Measurements from ENCODE around the gene MYL6. TPM values are rescaled to one million over a fixed set of nuclear protein-coding genes. Genes with fewer than 3 reads are reported as not detected.

Gene MYL6
- total and polyA plus RNA-seq, 9 of the 15 experiments (the other 6 are each of a cell fraction or from before 2014, with no cell fraction given): 557 to 1,664 (median 958) TPM

DNA sequence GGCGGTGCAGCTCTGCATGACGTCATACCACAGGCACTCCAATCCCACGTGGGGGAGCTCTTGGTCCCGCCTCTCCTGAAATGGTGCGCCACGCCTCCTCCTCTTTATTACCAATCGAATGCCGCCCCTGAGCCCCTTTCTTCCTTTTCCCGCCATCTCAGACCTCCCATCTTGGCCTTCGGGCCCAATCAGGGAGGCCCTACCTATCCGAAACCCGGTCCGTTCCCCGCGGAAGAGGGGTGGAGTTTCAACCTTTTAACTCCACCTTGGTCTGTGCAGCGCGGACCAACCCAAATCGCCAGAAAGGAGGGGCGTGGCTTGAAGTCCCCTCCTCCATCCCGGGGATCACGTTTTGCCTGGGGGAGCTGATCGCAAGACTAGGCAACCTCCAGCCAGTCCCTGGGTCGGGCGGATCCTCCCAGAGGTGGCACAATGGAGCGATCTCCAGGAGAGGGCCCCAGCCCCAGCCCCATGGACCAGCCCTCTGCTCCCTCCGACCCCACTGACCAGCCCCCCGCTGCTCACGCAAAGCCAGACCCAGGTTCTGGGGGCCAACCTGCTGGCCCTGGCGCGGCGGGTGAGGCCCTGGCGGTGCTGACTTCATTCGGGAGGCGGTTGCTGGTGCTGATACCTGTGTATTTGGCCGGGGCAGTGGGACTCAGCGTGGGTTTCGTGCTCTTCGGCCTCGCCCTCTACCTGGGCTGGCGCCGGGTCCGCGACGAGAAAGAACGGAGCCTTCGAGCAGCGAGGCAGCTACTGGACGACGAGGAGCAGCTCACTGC, 30.1 kb upstream of the MYL6 start, which contains the start of gene ESYT1 (continued):
- TF ChIP-seq BRCA1 (IDR thresholded peaks at IDR 0.05) (no peak), BRCA1 (CRISPR knock-in tag; IDR thresholded peaks at IDR 0.05) (no peak), ZNF764 (CRISPR knock-in tag; IDR thresholded peaks at IDR 0.05; ENCODE audit: low read depth) (no peak), LARP7 (IDR thresholded peaks at IDR 0.05) (no peak), MTA2 (IDR thresholded peaks at IDR 0.05; ENCODE audit: low read depth) (no peak), BACH1 (tag; IDR thresholded peaks at IDR 0.05) (no peak), STAG1 (CRISPR knock-in tag; IDR thresholded peaks at IDR 0.05; ENCODE audit: borderline replicate concordance) (no peak), KHSRP (IDR thresholded peaks at IDR 0.05) (0 out of 2 replicates have a peak, but pooled peaks have one; percentile 38), ARID1B (IDR thresholded peaks at IDR 0.05) (no peak), PCBP1 (IDR thresholded peaks at IDR 0.05; ENCODE audit: low read depth, low read length, poor library complexity, severe bottlenecking) (peak; percentile 27), BDP1 (IDR thresholded peaks at IDR 0.05; ENCODE audit: insufficient read depth, insufficient read length) (no peak), SMARCB1 (IDR thresholded peaks at IDR 0.05; ENCODE audit: insufficient read length, low read depth) (peak; percentile 38), MYBL2 (IDR thresholded peaks at IDR 0.05; ENCODE audit: low read depth) (no peak), MYBL2 (CRISPR knock-in tag; IDR thresholded peaks at IDR 0.05; ENCODE audit: borderline replicate concordance) (no peak), TOE1 (IDR thresholded peaks at IDR 0.05; ENCODE audit: borderline replicate concordance) (0 out of 2 replicates have a peak, but pooled peaks have one; percentile 48), TOE1 (CRISPR knock-in tag; IDR thresholded peaks at IDR 0.05; ENCODE audit: borderline replicate concordance, low read depth) (no peak), ETV6 (IDR thresholded peaks at IDR 0.05; ENCODE audit: borderline replicate concordance in 1 of 2, low read depth in 2 of 2, low read length in 1 of 2) (no peak), ETV6 (CRISPR knock-in tag; IDR thresholded peaks at IDR 0.05; ENCODE audit: borderline replicate concordance) (0 out of 2 replicates have a peak, but pooled peaks have one; percentile 68), SOX6 (IDR thresholded peaks at IDR 0.05) (peak; percentile 17; the same call in 1 of the 2 replicates), PCBP2 (IDR thresholded peaks at IDR 0.05; ENCODE audit: low read depth, low read length, poor library complexity, severe bottlenecking) (no peak)
- TF ChIP-seq, protein P1, sequence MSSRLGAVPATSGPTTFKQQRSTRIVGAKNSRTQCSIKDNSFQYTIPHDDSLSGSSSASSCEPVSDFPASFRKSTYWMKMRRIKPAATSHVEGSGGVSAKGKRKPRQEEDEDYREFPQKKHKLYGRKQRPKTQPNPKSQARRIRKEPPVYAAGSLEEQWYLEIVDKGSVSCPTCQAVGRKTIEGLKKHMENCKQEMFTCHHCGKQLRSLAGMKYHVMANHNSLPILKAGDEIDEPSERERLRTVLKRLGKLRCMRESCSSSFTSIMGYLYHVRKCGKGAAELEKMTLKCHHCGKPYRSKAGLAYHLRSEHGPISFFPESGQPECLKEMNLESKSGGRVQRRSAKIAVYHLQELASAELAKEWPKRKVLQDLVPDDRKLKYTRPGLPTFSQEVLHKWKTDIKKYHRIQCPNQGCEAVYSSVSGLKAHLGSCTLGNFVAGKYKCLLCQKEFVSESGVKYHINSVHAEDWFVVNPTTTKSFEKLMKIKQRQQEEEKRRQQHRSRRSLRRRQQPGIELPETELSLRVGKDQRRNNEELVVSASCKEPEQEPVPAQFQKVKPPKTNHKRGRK (tag; IDR thresholded peaks at IDR 0.05): no peak
- TF ChIP-seq, protein P2, sequence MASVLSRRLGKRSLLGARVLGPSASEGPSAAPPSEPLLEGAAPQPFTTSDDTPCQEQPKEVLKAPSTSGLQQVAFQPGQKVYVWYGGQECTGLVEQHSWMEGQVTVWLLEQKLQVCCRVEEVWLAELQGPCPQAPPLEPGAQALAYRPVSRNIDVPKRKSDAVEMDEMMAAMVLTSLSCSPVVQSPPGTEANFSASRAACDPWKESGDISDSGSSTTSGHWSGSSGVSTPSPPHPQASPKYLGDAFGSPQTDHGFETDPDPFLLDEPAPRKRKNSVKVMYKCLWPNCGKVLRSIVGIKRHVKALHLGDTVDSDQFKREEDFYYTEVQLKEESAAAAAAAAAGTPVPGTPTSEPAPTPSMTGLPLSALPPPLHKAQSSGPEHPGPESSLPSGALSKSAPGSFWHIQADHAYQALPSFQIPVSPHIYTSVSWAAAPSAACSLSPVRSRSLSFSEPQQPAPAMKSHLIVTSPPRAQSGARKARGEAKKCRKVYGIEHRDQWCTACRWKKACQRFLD (CRISPR knock-in tag; IDR thresholded peaks at IDR 0.05): peak; percentile 32; the same call in 1 of the 2 replicates
- TF ChIP-seq, protein P3, sequence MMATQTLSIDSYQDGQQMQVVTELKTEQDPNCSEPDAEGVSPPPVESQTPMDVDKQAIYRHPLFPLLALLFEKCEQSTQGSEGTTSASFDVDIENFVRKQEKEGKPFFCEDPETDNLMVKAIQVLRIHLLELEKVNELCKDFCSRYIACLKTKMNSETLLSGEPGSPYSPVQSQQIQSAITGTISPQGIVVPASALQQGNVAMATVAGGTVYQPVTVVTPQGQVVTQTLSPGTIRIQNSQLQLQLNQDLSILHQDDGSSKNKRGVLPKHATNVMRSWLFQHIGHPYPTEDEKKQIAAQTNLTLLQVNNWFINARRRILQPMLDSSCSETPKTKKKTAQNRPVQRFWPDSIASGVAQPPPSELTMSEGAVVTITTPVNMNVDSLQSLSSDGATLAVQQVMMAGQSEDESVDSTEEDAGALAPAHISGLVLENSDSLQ (IDR thresholded peaks at IDR 0.05): no peak
- TF ChIP-seq, protein P4, sequence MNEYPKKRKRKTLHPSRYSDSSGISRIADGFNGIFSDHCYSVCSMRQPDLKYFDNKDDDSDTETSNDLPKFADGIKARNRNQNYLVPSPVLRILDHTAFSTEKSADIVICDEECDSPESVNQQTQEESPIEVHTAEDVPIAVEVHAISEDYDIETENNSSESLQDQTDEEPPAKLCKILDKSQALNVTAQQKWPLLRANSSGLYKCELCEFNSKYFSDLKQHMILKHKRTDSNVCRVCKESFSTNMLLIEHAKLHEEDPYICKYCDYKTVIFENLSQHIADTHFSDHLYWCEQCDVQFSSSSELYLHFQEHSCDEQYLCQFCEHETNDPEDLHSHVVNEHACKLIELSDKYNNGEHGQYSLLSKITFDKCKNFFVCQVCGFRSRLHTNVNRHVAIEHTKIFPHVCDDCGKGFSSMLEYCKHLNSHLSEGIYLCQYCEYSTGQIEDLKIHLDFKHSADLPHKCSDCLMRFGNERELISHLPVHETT (CRISPR knock-in tag; conservative IDR thresholded peaks at IDR 0.05 in 1 of 2, IDR thresholded peaks at IDR 0.05 in 1 of 2): peak in 1 of 2 experiments; percentile 83; a peak in 2 of 4 replicates

Data from K562 (cell line).